Neural progenitor cell (in vitro differentiated cells): ENCODE measurements around the gene CYTL1. TPM values are rescaled to one million over a fixed set of nuclear protein-coding genes. Genes with fewer than 3 reads are reported as not detected.

ENCODE experiments used
- DNase-seq: peaks from one replicate; pipeline ENCODE4 v3.0.0-alpha.2; 2016; ENCODE audit warnings: low spot score
- H2AFZ ChIP-seq: fragments of 200-600 bp; sonication (generic); replicated peaks from 2 replicates; pipeline ENCODE4 v1.6.1; 2016; ENCODE audit warnings: antibody characterized with exemption
- H3F3A ChIP-seq: fragments of 200-600 bp; sonication (generic); 2 replicates; pipeline ENCODE4 v1.6.1; 2016; ENCODE audit warnings: antibody characterized with exemption, low read depth
- H3K27ac ChIP-seq: fragments of 200-600 bp; sonication (generic); 2 replicates; pipeline ENCODE4 v1.5.1; 2016; ENCODE audit warnings: mild to moderate bottlenecking
- H3K27me3 ChIP-seq: fragments of 200-600 bp; sonication (generic); 2 replicates; pipeline ENCODE4 v1.6.1; 2016; ENCODE audit warnings: mild to moderate bottlenecking, moderate library complexity
- H3K36me3 ChIP-seq: fragments of 200-600 bp; sonication (generic); 2 replicates; pipeline ENCODE4 v1.5.1; 2016
- H3K4me1 ChIP-seq: fragments of 200-600 bp; sonication (generic); 2 replicates; pipeline ENCODE4 v1.6.1; 2016; ENCODE audit warnings: mixed run types
- H3K4me2 ChIP-seq: fragments of 200-600 bp; sonication (generic); 2 replicates; pipeline ENCODE4 v1.6.1; 2016
- H3K4me3 ChIP-seq: fragments of 200-600 bp; sonication (generic); 2 replicates; pipeline ENCODE4 v1.5.1; 2016
- H3K79me2 ChIP-seq: fragments of 200-600 bp; sonication (generic); 2 replicates; pipeline ENCODE4 v1.6.1; 2016; ENCODE audit warnings: low read depth
- H3K9ac ChIP-seq: fragments of 200-600 bp; sonication (generic); 2 replicates; pipeline ENCODE4 v1.6.1; 2016
- H3K9me3 ChIP-seq: fragments of 200-600 bp; sonication (generic); 2 replicates; pipeline ENCODE4 v1.5.1; 2016; ENCODE audit warnings: low read depth
- H4K20me1 ChIP-seq: fragments of 200-600 bp; sonication (generic); 2 replicates; pipeline ENCODE4 v1.6.1; 2016; ENCODE audit warnings: low read depth
- H3K27ac Mint-ChIP-seq: 3 replicates; pipeline ENCODE4 v1.8.0; 2021; ENCODE audit warnings: mixed read lengths
- H3K27me3 Mint-ChIP-seq: 2 replicates; pipeline ENCODE4 v1.8.0; 2022; ENCODE audit warnings: low read depth, mild to moderate bottlenecking, inconsistent platforms, moderate library complexity, mixed read lengths; ENCODE audit not compliant: insufficient read depth
- H3K36me3 Mint-ChIP-seq: 3 replicates; pipeline ENCODE4 v1.8.0; 2021; ENCODE audit warnings: mixed read lengths
- H3K4me1 Mint-ChIP-seq: 3 replicates; pipeline ENCODE4 v1.8.0; 2021; ENCODE audit warnings: mixed read lengths
- H3K4me3 Mint-ChIP-seq: 3 replicates; pipeline ENCODE4 v1.8.0; 2021; ENCODE audit warnings: mild to moderate bottlenecking, moderate library complexity, mixed read lengths
- H3K9me3 Mint-ChIP-seq: 3 replicates; pipeline ENCODE4 v1.8.0; 2020; ENCODE audit warnings: mixed read lengths
- CTCF ChIP-seq: fragments of 200-600 bp; sonication (generic); IDR thresholded peaks from 2 replicates; pipeline ENCODE4 v1.5.1; 2017; ENCODE audit warnings: antibody characterized with exemption, mild to moderate bottlenecking
- EZH2 ChIP-seq: fragments of 200-600 bp; sonication (generic); IDR thresholded peaks from 2 replicates; pipeline ENCODE4 v1.6.1; 2017; ENCODE audit warnings: antibody characterized with exemption, mild to moderate bottlenecking, moderate library complexity
- EZH2phosphoT487 ChIP-seq: fragments of 200-600 bp; sonication (generic); IDR thresholded peaks from 2 replicates; pipeline ENCODE4 v1.6.1; 2017; ENCODE audit warnings: antibody characterized with exemption
- total RNA-seq: library from RNA; depleted of rRNA; stranded (reverse); fragments of >200 nt; gene quantifications from 2 replicates; pipeline ENCODE4 v1.2.3, GENCODE V29; 2015; ENCODE audit warnings: low replicate concordance

CYTL1 gene
- total RNA-seq, 1 donor from 2014 or later, result 3.1 TPM

- no peaks in the 10 kb centered on the region for H3F3A ChIP-seq
- Mint-ChIP-seq H3K27me3 (no peaks in the 10 kb centered on the region), H3K36me3 (no peaks in the 10 kb centered on the region)
Observed at GRCh38 chr4:4974727-4975126, 44.5 kb downstream of the CYTL1 start.

GRCh38 chr4:4971796-4972195, 47.5 kb downstream of the CYTL1 start:
- H3K9me3 Mint-ChIP-seq, result peaks cover 25% of the 10 kb centered on the region
- Histone ChIP-seq H4K20me1 (no peaks in the 10 kb centered on the region), H3K36me3 (no peaks in the 10 kb centered on the region), H2AFZ (no peak overlapping the region), H3K4me2 (no peak overlapping the region), H3K27ac (no peak overlapping the region), H3K27me3 (no peaks in the 10 kb centered on the region), H3F3A (no peaks in the 10 kb centered on the region), H3K4me3 (no peak overlapping the region), H3K9ac (no peak overlapping the region), H3K79me2 (no peaks in the 10 kb centered on the region), H3K9me3 (peaks cover 4% of the 10 kb centered on the region), H3K4me1 (no peaks in the 10 kb centered on the region)
- no peak overlapping the region for H3K4me3 Mint-ChIP-seq
- TF ChIP-seq EZH2 (no peak), CTCF (no peak), EZH2phosphoT487 (no peak)
- H3K27ac Mint-ChIP-seq, result no peak overlapping the region
- no peaks in the 10 kb centered on the region for H3K36me3 Mint-ChIP-seq
- H3K27me3 Mint-ChIP-seq, result peaks cover 2% of the 10 kb centered on the region
- no peak for DNase-seq
- H3K4me1 Mint-ChIP-seq, result no peaks in the 10 kb centered on the region

More at GRCh38 chr4:4974727-4975126, 44.5 kb downstream of the CYTL1 start:
- Histone ChIP-seq H3K36me3 (no peaks in the 10 kb centered on the region), H3K9me3 (peaks cover 4% of the 10 kb centered on the region), H3K9ac (no peak overlapping the region), H3K4me1 (no peaks in the 10 kb centered on the region), H4K20me1 (no peaks in the 10 kb centered on the region), H3K79me2 (no peaks in the 10 kb centered on the region), H2AFZ (no peak overlapping the region), H3K27ac (no peak overlapping the region), H3K4me2 (no peak overlapping the region), H3K27me3 (no peaks in the 10 kb centered on the region), H3K4me3 (no peak overlapping the region)
- H3K27ac Mint-ChIP-seq, result no peak overlapping the region
- DNase-seq, result no peak
- peaks cover 28% of the 10 kb centered on the region for H3K9me3 Mint-ChIP-seq
- TF ChIP-seq EZH2phosphoT487 (no peak), EZH2 (no peak), CTCF (no peak)
- H3K4me1 Mint-ChIP-seq, result no peaks in the 10 kb centered on the region
- H3K4me3 Mint-ChIP-seq, result no peak overlapping the region

- H3K4me3 ChIP-seq, result no peak overlapping the region
- no peaks in the 10 kb centered on the region for H3K79me2 ChIP-seq
- Mint-ChIP-seq H3K9me3 (peaks cover 7% of the 10 kb centered on the region), H3K4me3 (no peak overlapping the region), H3K4me1 (no peaks in the 10 kb centered on the region), H3K27me3 (peaks cover 6% of the 10 kb centered on the region), H3K27ac (no peak overlapping the region), H3K36me3 (no peaks in the 10 kb centered on the region)
- H3K9ac ChIP-seq, result no peak overlapping the region
- H3K36me3 ChIP-seq, result no peaks in the 10 kb centered on the region
- no peak overlapping the region for H2AFZ ChIP-seq
- DNase-seq, result no peak
- H3F3A ChIP-seq, result no peaks in the 10 kb centered on the region
- H4K20me1 ChIP-seq, result no peaks in the 10 kb centered on the region
- H3K4me1 ChIP-seq, result no peaks in the 10 kb centered on the region
- TF ChIP-seq EZH2, result no peak
- no peak for TF ChIP-seq EZH2phosphoT487
- TF ChIP-seq CTCF, result no peak
- H3K27me3 ChIP-seq, result no peaks in the 10 kb centered on the region
- H3K27ac ChIP-seq, result no peak overlapping the region
- peaks cover 2% of the 10 kb centered on the region for H3K9me3 ChIP-seq
- no peak overlapping the region for H3K4me2 ChIP-seq
Observed at GRCh38 chr4:4969298-4969697, 50.0 kb downstream of the CYTL1 start.
